OCI-LY1 (cell line): ENCODE data around the gene FSTL3.

Source experiments
- CTCF ChIP-seq: fragments of 200-600 bp; sonication (generic), shearing (Covaris generic); IDR thresholded peaks from 2 replicates; pipeline ENCODE4 v1.5.1; 2017; ENCODE audit warnings: mild to moderate bottlenecking, antibody characterized with exemption, low read length, moderate library complexity, mixed read lengths
- EZH2 ChIP-seq: fragments of 200-600 bp; sonication (generic), shearing (Covaris generic); IDR thresholded peaks from 2 replicates; pipeline ENCODE4 v1.8.0; 2017; ENCODE audit warnings: borderline replicate concordance, mixed run types, mild to moderate bottlenecking, antibody characterized with exemption, low read length, moderate library complexity, mixed read lengths

GRCh38 chr19:629961-630714 lies 46.1 kb upstream of the FSTL3 start:
- no peak for TF ChIP-seq CTCF
- TF ChIP-seq EZH2 = no peak
